ENCODE measurements around the gene UBE2I.

- no peak for TF ChIP-seq ZNF792 (tag by site-specific recombination; IDR thresholded peaks at IDR 0.05)
- no peak for TF ChIP-seq ZNF362 (tag by site-specific recombination; IDR thresholded peaks at IDR 0.05)
- no peak for TF ChIP-seq CTCF (tag by site-specific recombination; IDR thresholded peaks at IDR 0.05)
- TF ChIP-seq ZNF148 (tag by site-specific recombination; IDR thresholded peaks at IDR 0.05; ENCODE audit: borderline replicate concordance) = no peak
- TF ChIP-seq ZNF24 (tag by site-specific recombination; IDR thresholded peaks at IDR 0.05) = no peak
- TF ChIP-seq ZFP3 (tag by site-specific recombination; IDR thresholded peaks at IDR 0.05; ENCODE audit: low read depth) = no peak
- no peak for TF ChIP-seq KLF7 (tag by site-specific recombination; IDR thresholded peaks at IDR 0.05; ENCODE audit: borderline replicate concordance)
- no peak for TF ChIP-seq AEBP2 (tag by site-specific recombination; IDR thresholded peaks at IDR 0.05; ENCODE audit: borderline replicate concordance)
- no peak for TF ChIP-seq ZNF561 (tag by site-specific recombination; IDR thresholded peaks at IDR 0.05; ENCODE audit: borderline replicate concordance)
- no peak for TF ChIP-seq ZNF530 (tag by site-specific recombination; IDR thresholded peaks at IDR 0.05; ENCODE audit: low read depth)
- TF ChIP-seq ZNF311 (tag by site-specific recombination; IDR thresholded peaks at IDR 0.05; ENCODE audit: borderline replicate concordance) = no peak
- TF ChIP-seq ZNF274 (IDR thresholded peaks at IDR 0.05; ENCODE audit: low read length) = no peak
- no peak for TF ChIP-seq ZNF274 (tag by site-specific recombination; IDR thresholded peaks at IDR 0.05; ENCODE audit: borderline replicate concordance)
Observed at GRCh38 chr16:1372292-1372950, 63.0 kb downstream of the UBE2I start.

Measured in HEK293 (cell line).